Activated CD8-positive, alpha-beta memory T cell treated with anti-CD3 and anti-CD28 coated beads for 1 hour (primary cell): ENCODE data around the gene AHDC1.
"Not testable (repeated sequence)": the region's sequence is repeated elsewhere in the genome, so short reads cannot be mapped to it uniquely, and the experiment has no call there.

Source experiments
- DNase-seq, 2 donors: peaks; one replicate each; pipeline ENCODE4 v3.0.0-alpha.2; 2020; ENCODE audit warnings: low read depth in 1 of 2; ENCODE audit errors: extremely low read depth in 1 of 2

AHDC1 gene

GRCh38 chr1:27633640-27634176, 29.8 kb upstream of the AHDC1 start:
- DNase-seq, result no peak

- DNase-seq, result no peak
These were observed 29.3 kb upstream of the AHDC1 start for GRCh38 chr1:27633298-27633610.

- peak; percentile 32 to 33 for DNase-seq
These were observed 28.7 kb upstream of the AHDC1 start for GRCh38 chr1:27632387-27633297.

GRCh38 chr1:27630859-27631491, 27.0 kb upstream of the AHDC1 start:
- no peak for DNase-seq

GRCh38 chr1:27628712-27629111, 24.8 kb upstream of the AHDC1 start:
- no peak for DNase-seq

GRCh38 chr1:27627733-27628132, 23.8 kb upstream of the AHDC1 start:
- DNase-seq, result not testable (repeated sequence)

GRCh38 chr1:27627061-27627460, 23.1 kb upstream of the AHDC1 start:
- no peak for DNase-seq

- DNase-seq, result no peak
These were observed 22.3 kb upstream of the AHDC1 start for GRCh38 chr1:27626031-27626935.

GRCh38 chr1:27624467-27625178, 20.7 kb upstream of the AHDC1 start:
- no peak for DNase-seq

- no peak for DNase-seq
These were observed 19.6 kb upstream of the AHDC1 start for GRCh38 chr1:27623327-27624212.

- DNase-seq, result no peak
These were observed 18.9 kb upstream of the AHDC1 start for GRCh38 chr1:27622828-27623227.

- DNase-seq, result no peak
These were observed 17.3 kb upstream of the AHDC1 start for GRCh38 chr1:27621051-27621920.

GRCh38 chr1:27619782-27620438, 16.0 kb upstream of the AHDC1 start:
- DNase-seq, result not testable (repeated sequence)

- no peak for DNase-seq
These were observed 14.6 kb upstream of the AHDC1 start for GRCh38 chr1:27618341-27619082.

GRCh38 chr1:27617420-27617819, 13.5 kb upstream of the AHDC1 start:
- no peak for DNase-seq

GRCh38 chr1:27616441-27616840, 12.5 kb upstream of the AHDC1 start:
- DNase-seq, result no peak
